ENCODE measurements around the gene ZSCAN2. TPM values are rescaled to one million over a fixed set of nuclear protein-coding genes. Genes with fewer than 3 reads are reported as not detected.
A peak's percentile ranks its signal among the peaks of the same experiment; 100 is the strongest.

ZSCAN2 gene
- total RNA-seq, 4 donors from 2014 or later: 0.59 to 30.0 (median 5.3) TPM

- no peaks in the 10 kb centered on the region for H3K36me3 ChIP-seq
- no peaks in the 10 kb centered on the region for H3K27me3 ChIP-seq
- DNase-seq: no peak
- no peak overlapping the region for H3K27ac ChIP-seq
- H3K4me3 ChIP-seq: no peak overlapping the region
- H3K4me1 ChIP-seq: no peaks in the 10 kb centered on the region
- H3K9me3 ChIP-seq: no peaks in the 10 kb centered on the region
- TF ChIP-seq CTCF (IDR thresholded peaks at IDR 0.05) (no peak), POLR2A (IDR thresholded peaks at IDR 0.05) (no peak)
- intact Hi-C loops (cut with DNase I; ENCODE audit: low total_unique reads): no loop called here
These were observed 14.1 kb upstream of the ZSCAN2 start for GRCh38 chr15:84586696-84587095.

GRCh38 chr15:84588053-84588874 is 12.5 kb upstream of the ZSCAN2 start:
- TF ChIP-seq POLR2A (IDR thresholded peaks at IDR 0.05) (no peak), CTCF (IDR thresholded peaks at IDR 0.05) (peak; percentile 73 to 97 (median 87))
- peak; percentile 85 to 87 for DNase-seq
- no peaks in the 10 kb centered on the region for H3K36me3 ChIP-seq
- no peaks in the 10 kb centered on the region for H3K9me3 ChIP-seq
- intact Hi-C loops (cut with DNase I; ENCODE audit: low total_unique reads): no loop called here
- peak overlapping the region; percentile 22 to 36 for H3K4me3 ChIP-seq
- peak overlapping the region in 1 of 2 donors; percentile 56 for H3K27ac ChIP-seq
- no peaks in the 10 kb centered on the region for H3K27me3 ChIP-seq
- H3K4me1 ChIP-seq: no peaks in the 10 kb centered on the region

GRCh38 chr15:84590406-84590805 is 10.4 kb upstream of the ZSCAN2 start:
- H3K27ac ChIP-seq: no peak overlapping the region
- no peak for DNase-seq
- H3K36me3 ChIP-seq: no peaks in the 10 kb centered on the region
- no peaks in the 10 kb centered on the region for H3K27me3 ChIP-seq
- H3K9me3 ChIP-seq: no peaks in the 10 kb centered on the region
- TF ChIP-seq CTCF (IDR thresholded peaks at IDR 0.05): no peak
- intact Hi-C loops (cut with DNase I; ENCODE audit: low total_unique reads): no loop called here
- H3K4me1 ChIP-seq: no peaks in the 10 kb centered on the region
- no peak overlapping the region for H3K4me3 ChIP-seq

- Histone ChIP-seq H3K36me3 (no peaks in the 10 kb centered on the region), H3K4me1 (no peaks in the 10 kb centered on the region), H3K27me3 (no peaks in the 10 kb centered on the region), H3K27ac (no peak overlapping the region), H3K9me3 (no peaks in the 10 kb centered on the region), H3K4me3 (no peak overlapping the region)
- intact Hi-C loops (cut with DNase I; ENCODE audit: low total_unique reads): no loop called here
- no peak for DNase-seq
- no peak for TF ChIP-seq POLR2A (IDR thresholded peaks at IDR 0.05)
- no peak for TF ChIP-seq CTCF (IDR thresholded peaks at IDR 0.05)
These were observed 9.0 kb upstream of the ZSCAN2 start for GRCh38 chr15:84591815-84592214.

- intact Hi-C loops (cut with DNase I; ENCODE audit: low total_unique reads): loop anchor here (5.0 kb wide), 1 partner anchor 333 kb away; no protein-coding TSS in a partner anchor
- no peaks in the 10 kb centered on the region for H3K36me3 ChIP-seq
- peak in 1 of 2 donors; percentile 15 for DNase-seq
These were observed 6.1 kb upstream of the ZSCAN2 start for GRCh38 chr15:84594617-84595290.

More at GRCh38 chr15:84594617-84595290, 6.1 kb upstream of the ZSCAN2 start:
- H3K27ac ChIP-seq: no peak overlapping the region
- no peaks in the 10 kb centered on the region for H3K27me3 ChIP-seq
- no peak overlapping the region for H3K4me3 ChIP-seq
- H3K9me3 ChIP-seq: no peaks in the 10 kb centered on the region
- H3K4me1 ChIP-seq: no peaks in the 10 kb centered on the region
- no peak for TF ChIP-seq CTCF (IDR thresholded peaks at IDR 0.05)
- TF ChIP-seq POLR2A (IDR thresholded peaks at IDR 0.05): no peak

Data from uterus (tissue), 4 donors.